WTC11 (cell line): ENCODE results near the gene GPD1. TPM values are rescaled to one million over a fixed set of nuclear protein-coding genes. Genes with fewer than 3 reads are reported as not detected.
A peak's percentile ranks its signal among the peaks of the same experiment; 100 is the strongest.

ENCODE experiments used
- ATAC-seq: fragments of 200-7000 bp; cut with Tn5 transposase; 2 replicates; pipeline ENCODE4 v1.10.0; 2021; ENCODE audit warnings: mild to moderate bottlenecking, moderate library complexity
- CTCF ChIA-PET: fragments of 300-600 bp; sonication (Branson Sonifier 250); formaldehyde crosslinking; loops from one replicate; lab custom pipeline; 2021; ENCODE audit warnings: antibody characterized with exemption; lab: Charles Lee
- POLR2A ChIA-PET: fragments of 350-600 bp; sonication (Branson Sonifier 250); formaldehyde crosslinking; loops from one replicate; lab custom pipeline; 2021; ENCODE audit warnings: antibody characterized with exemption; lab: Charles Lee
- DNase-seq: peaks from one replicate; pipeline ENCODE4 v3.0.0; 2021; ENCODE audit warnings: low spot score
- H3K27ac Mint-ChIP-seq: 2 replicates; pipeline ENCODE4 v1.8.0; 2021; ENCODE audit warnings: mixed read lengths
- H3K27me3 Mint-ChIP-seq: 2 replicates; pipeline ENCODE4 v1.8.0; 2021; ENCODE audit warnings: low read depth, mild to moderate bottlenecking, moderate library complexity, mixed read lengths
- H3K36me3 Mint-ChIP-seq: 2 replicates; pipeline ENCODE4 v1.8.0; 2021; ENCODE audit warnings: mixed read lengths
- H3K4me1 Mint-ChIP-seq: 2 replicates; pipeline ENCODE4 v1.8.0; 2022; ENCODE audit warnings: mixed read lengths
- H3K4me3 Mint-ChIP-seq: 2 replicates; pipeline ENCODE4 v1.8.0; 2021; ENCODE audit warnings: mild to moderate bottlenecking, moderate library complexity, mixed read lengths
- H3K9me3 Mint-ChIP-seq: 2 replicates; pipeline ENCODE4 v1.8.0; 2021; ENCODE audit warnings: mixed read lengths
- CBFB ChIP-seq: sonication (generic); formaldehyde crosslinking; IDR thresholded peaks from 2 replicates; pipeline ENCODE4 v1.8.1; 2022; ENCODE audit warnings: mild to moderate bottlenecking, low read depth, missing genetic modification reagents
- E2F5 ChIP-seq: sonication (generic); formaldehyde crosslinking; IDR thresholded peaks from 2 replicates; pipeline ENCODE4 v1.8.1; 2022; ENCODE audit warnings: mild to moderate bottlenecking, moderate library complexity, missing genetic modification reagents
- ELF4 ChIP-seq: sonication (generic); formaldehyde crosslinking; IDR thresholded peaks from 2 replicates; pipeline ENCODE4 v1.8.1; 2022; ENCODE audit warnings: low read depth, mild to moderate bottlenecking, moderate library complexity, missing genetic modification reagents
- FOXK1 ChIP-seq: sonication (generic); formaldehyde crosslinking; IDR thresholded peaks from 2 replicates; pipeline ENCODE4 v1.8.0; 2022; ENCODE audit warnings: mild to moderate bottlenecking, moderate library complexity, missing genetic modification reagents
- FOXP1 ChIP-seq: sonication (generic); formaldehyde crosslinking; IDR thresholded peaks from 2 replicates; pipeline ENCODE4 v1.8.0; 2022; ENCODE audit warnings: missing genetic modification reagents, mild to moderate bottlenecking, moderate library complexity, borderline replicate concordance
- GABPB1 ChIP-seq: sonication (generic); formaldehyde crosslinking; IDR thresholded peaks from 2 replicates; pipeline ENCODE4 v1.8.1; 2023; ENCODE audit warnings: mild to moderate bottlenecking, missing genetic modification reagents
- USF1 ChIP-seq: sonication (generic); formaldehyde crosslinking; IDR thresholded peaks from 2 replicates; pipeline ENCODE4 v1.8.0; 2022; ENCODE audit warnings: mild to moderate bottlenecking, missing genetic modification reagents
- ZNF263 ChIP-seq: sonication (generic); formaldehyde crosslinking; IDR thresholded peaks from 2 replicates; pipeline ENCODE4 v1.8.1; 2022; ENCODE audit warnings: low read depth, mild to moderate bottlenecking, moderate library complexity, missing genetic modification reagents
- ZNF317 ChIP-seq: sonication (generic); formaldehyde crosslinking; IDR thresholded peaks from 2 replicates; pipeline ENCODE4 v1.8.1; 2023; ENCODE audit warnings: low read depth, mild to moderate bottlenecking, moderate library complexity, missing genetic modification reagents, borderline replicate concordance
- ZNF532 ChIP-seq: fragments of 250-450 bp; sonication (Bioruptor Pico); IDR thresholded peaks from 2 replicates; pipeline ENCODE4 v1.9.0; 2021; ENCODE audit warnings: mild to moderate bottlenecking, borderline replicate concordance
- ZSCAN18 ChIP-seq: fragments of 250-450 bp; sonication (Bioruptor Pico); IDR thresholded peaks from 2 replicates; pipeline ENCODE4 v2.1.2; 2022; ENCODE audit warnings: mild to moderate bottlenecking, moderate library complexity
- total RNA-seq: library from RNA; stranded (reverse); gene quantifications from 3 replicates; pipeline ENCODE4 v1.2.3, GENCODE V29; 2021
- TF ChIP-seq, protein P1 (sequence below): sonication (generic); formaldehyde crosslinking; IDR thresholded peaks from 2 replicates; pipeline ENCODE4 v1.8.1; 2023; ENCODE audit warnings: mild to moderate bottlenecking, missing genetic modification reagents

Gene GPD1
- total RNA-seq, 1 experiment from 2014 or later, result 0.77 TPM

DNA sequence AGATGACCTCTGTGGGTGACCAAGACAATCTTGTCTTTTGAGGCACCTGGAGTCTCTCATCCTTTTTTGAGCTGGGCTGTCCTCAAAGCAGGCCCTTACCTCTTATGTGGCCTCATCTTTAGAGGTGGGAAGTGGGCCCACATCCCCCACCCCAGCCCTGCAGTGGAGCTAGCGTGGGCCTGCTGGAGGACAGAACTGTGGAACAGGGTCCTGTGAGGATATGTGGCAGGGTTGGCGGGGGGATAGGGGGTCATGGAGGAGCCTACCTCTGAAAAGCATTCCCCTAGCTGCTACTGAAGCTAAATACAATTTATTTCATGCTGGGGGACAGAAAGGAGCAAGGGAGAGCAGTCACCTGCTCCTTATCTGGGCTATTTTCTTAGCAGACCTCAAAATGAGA lies 457 bp upstream of the GPD1 start:
- no peaks in the 10 kb centered on the region for H3K27me3 Mint-ChIP-seq
- H3K36me3 Mint-ChIP-seq, result peaks cover 28% of the 10 kb centered on the region
- POLR2A ChIA-PET, result interaction anchor here (0.9 to 1.8 kb wide), 2 partner anchors 18 to 64 kb away, joined by 6 to 8 read pairs; partner anchors contain the start of genes CERS5 and SMARCD1
- H3K4me1 Mint-ChIP-seq, result peaks cover 30% of the 10 kb centered on the region
- no peaks in the 10 kb centered on the region for H3K9me3 Mint-ChIP-seq
- no peak overlapping the region for H3K4me3 Mint-ChIP-seq
- no peak for TF ChIP-seq ZNF263 (CRISPR knock-in tag)
- TF ChIP-seq ELF4 (CRISPR knock-in tag), result no peak
- TF ChIP-seq FOXK1 (CRISPR knock-in tag), result no peak
- TF ChIP-seq E2F5 (CRISPR knock-in tag), result no peak
- TF ChIP-seq FOXP1 (CRISPR knock-in tag), result no peak
- TF ChIP-seq, all 79 proteins: peak for 0
- CTCF ChIA-PET, result interaction anchor here (0.8 to 4.8 kb wide), 12 partner anchors 8 to 755 kb away, joined by 3 to 165 read pairs (median 5); partner anchors contain the start of genes CERS5, COX14, SMARCD1 and TMBIM6
- ATAC-seq (no peak), DNase-seq (no peak)
- peak overlapping the region; percentile 82; the same call in 1 of the 2 replicates for H3K27ac Mint-ChIP-seq

DNA sequence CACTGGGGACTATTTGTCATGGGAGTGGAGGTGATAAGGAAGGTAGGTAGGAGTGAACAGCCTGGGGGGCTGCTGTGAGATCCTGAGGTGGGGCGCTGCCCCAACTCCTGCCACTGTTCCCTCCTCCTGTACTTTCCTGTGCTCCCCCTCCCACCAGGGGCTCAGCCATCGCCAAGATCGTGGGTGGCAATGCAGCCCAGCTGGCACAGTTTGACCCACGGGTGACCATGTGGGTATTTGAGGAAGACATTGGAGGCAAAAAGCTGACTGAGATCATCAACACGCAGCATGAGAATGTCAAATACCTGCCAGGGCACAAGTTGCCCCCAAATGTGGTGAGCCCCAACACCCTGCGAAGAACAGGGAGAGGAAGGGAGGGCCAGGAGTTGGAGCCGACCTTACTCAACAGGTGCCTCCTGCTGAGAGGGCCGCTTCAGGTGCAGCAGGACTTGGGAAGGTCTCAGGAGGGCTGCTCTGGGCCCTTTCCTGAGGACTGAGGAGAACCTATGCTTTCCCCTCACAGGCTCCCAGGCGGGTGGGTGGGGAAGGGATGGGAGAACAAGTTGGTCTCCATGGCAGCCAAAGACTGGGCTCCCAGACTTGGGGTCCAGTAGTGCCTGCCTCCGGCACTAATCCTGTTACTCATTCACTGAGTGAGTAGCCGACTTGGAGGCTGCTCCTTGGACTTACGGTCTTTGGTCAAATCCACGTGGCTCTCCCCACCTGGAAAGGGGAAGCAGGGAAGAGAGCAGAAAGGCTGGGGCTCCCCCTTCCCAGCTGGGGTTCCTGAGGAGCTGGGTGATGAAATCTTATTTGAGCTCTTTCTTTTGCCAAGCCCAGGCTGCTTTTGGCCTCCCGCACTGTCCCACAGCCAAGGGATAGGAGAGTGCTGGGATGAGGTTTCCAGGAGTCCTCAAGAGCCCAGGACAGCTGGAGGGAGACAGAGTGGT lies 884 bp downstream of the GPD1 start:
- CTCF ChIA-PET, result interaction anchor here (0.6 to 4.8 kb wide), 15 partner anchors 7 to 757 kb away, joined by 3 to 165 read pairs (median 5); partner anchors contain the start of genes CERS5, COX14, SMARCD1 and TMBIM6
- H3K27ac Mint-ChIP-seq, result no peak overlapping the region
- H3K4me1 Mint-ChIP-seq, result peaks cover 30% of the 10 kb centered on the region

GRCh38 chr12:50105913-50106450 lies 2.2 kb downstream of the GPD1 start:
- CTCF ChIA-PET, result interaction anchor here (0.9 kb wide), 1 partner anchor 139 kb away, joined by 3 read pairs; no protein-coding TSS in a partner anchor
- Mint-ChIP-seq H3K27ac (no peak overlapping the region), H3K27me3 (no peaks in the 10 kb centered on the region), H3K36me3 (peaks cover 6% of the 10 kb centered on the region; the same call in 1 of the 2 replicates), H3K4me3 (no peak overlapping the region), H3K4me1 (peaks cover 38% of the 10 kb centered on the region), H3K9me3 (no peaks in the 10 kb centered on the region)
- TF ChIP-seq, protein P1, sequence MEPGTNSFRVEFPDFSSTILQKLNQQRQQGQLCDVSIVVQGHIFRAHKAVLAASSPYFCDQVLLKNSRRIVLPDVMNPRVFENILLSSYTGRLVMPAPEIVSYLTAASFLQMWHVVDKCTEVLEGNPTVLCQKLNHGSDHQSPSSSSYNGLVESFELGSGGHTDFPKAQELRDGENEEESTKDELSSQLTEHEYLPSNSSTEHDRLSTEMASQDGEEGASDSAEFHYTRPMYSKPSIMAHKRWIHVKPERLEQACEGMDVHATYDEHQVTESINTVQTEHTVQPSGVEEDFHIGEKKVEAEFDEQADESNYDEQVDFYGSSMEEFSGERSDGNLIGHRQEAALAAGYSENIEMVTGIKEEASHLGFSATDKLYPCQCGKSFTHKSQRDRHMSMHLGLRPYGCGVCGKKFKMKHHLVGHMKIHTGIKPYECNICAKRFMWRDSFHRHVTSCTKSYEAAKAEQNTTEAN, result no peak
- TF ChIP-seq ZNF532 (no peak), USF1 (CRISPR knock-in tag) (no peak), ZNF317 (CRISPR knock-in tag) (no peak), CBFB (CRISPR knock-in tag) (no peak)
- POLR2A ChIA-PET, result no interaction called here
- no peak for DNase-seq
- ATAC-seq, result no peak

More for the DNA sequence above, 884 bp downstream of the GPD1 start:
- POLR2A ChIA-PET, result interaction anchor here (0.9 to 1.8 kb wide), 2 partner anchors 20 to 62 kb away, joined by 6 to 8 read pairs; partner anchors contain the start of genes CERS5 and SMARCD1
- peak; percentile 36; the same call in 1 of the 2 replicates for TF ChIP-seq GABPB1
- no peak for TF ChIP-seq ZSCAN18 (CRISPR knock-in tag)
- Mint-ChIP-seq H3K4me3 (no peak overlapping the region), H3K36me3 (peaks cover 15% of the 10 kb centered on the region), H3K9me3 (no peaks in the 10 kb centered on the region), H3K27me3 (no peaks in the 10 kb centered on the region)
- no peak for ATAC-seq
- no peak for DNase-seq
